Stomach (tissue), 4 donors: ENCODE results near the gene SMIM12.

Experiments
- EP300 ChIP-seq: sonication (generic); formaldehyde crosslinking; IDR thresholded peaks from one replicate; pipeline ENCODE4 v1.6.1; 2017; ENCODE audit warnings: antibody characterized with exemption
- POLR2A ChIP-seq, 4 donors: fragments of 450-650 bp; IDR thresholded peaks; one replicate each; pipeline ENCODE4 v1.6.1; 2016; ENCODE audit warnings: antibody characterized with exemption in 4 of 4, control low read depth in 2 of 4, mild to moderate bottlenecking in 1 of 4, moderate library complexity in 1 of 4
- POLR2AphosphoS5 ChIP-seq, 3 donors: sonication (generic); formaldehyde crosslinking; IDR thresholded peaks; one replicate each; pipeline ENCODE4 v1.6.1; 2016; ENCODE audit warnings: antibody characterized with exemption in 3 of 3
- TF ChIP-seq, protein P1 (sequence below), 7 experiments: fragments of 450-650 bp in 4 of 7; fragments of 200-600 bp in 3 of 7; sonication (generic) in 3 of 7; IDR thresholded peaks; one replicate each; pipeline ENCODE4 v1.5.1; 2016 to 2019; ENCODE audit warnings: antibody characterized with exemption in 7 of 7, control low read depth in 2 of 7, mild to moderate bottlenecking in 1 of 7

DNA sequence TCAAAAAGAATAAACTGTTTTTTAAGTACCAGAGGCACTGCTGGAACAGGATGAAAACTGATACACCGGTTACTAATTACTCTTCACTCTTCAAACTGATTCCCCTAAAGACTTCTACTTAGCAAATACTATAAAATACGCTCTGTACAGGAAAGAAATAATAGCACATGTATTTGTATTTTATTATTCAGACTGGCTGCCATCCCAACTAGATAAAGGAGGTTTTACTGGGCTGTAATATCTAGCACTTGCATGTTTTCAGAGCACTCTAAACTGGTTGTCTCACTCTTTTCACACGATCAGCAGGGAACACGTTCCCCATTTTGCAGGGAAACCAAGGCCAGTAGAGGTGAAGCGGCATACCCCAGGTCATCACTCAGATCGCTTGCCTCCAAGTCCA, 9.2 kb downstream of the SMIM12 start:
- TF ChIP-seq, protein P1, sequence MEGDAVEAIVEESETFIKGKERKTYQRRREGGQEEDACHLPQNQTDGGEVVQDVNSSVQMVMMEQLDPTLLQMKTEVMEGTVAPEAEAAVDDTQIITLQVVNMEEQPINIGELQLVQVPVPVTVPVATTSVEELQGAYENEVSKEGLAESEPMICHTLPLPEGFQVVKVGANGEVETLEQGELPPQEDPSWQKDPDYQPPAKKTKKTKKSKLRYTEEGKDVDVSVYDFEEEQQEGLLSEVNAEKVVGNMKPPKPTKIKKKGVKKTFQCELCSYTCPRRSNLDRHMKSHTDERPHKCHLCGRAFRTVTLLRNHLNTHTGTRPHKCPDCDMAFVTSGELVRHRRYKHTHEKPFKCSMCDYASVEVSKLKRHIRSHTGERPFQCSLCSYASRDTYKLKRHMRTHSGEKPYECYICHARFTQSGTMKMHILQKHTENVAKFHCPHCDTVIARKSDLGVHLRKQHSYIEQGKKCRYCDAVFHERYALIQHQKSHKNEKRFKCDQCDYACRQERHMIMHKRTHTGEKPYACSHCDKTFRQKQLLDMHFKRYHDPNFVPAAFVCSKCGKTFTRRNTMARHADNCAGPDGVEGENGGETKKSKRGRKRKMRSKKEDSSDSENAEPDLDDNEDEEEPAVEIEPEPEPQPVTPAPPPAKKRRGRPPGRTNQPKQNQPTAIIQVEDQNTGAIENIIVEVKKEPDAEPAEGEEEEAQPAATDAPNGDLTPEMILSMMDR (IDR thresholded peaks at IDR 0.05): no peak
- TF ChIP-seq EP300 (no peak), POLR2A (IDR thresholded peaks at IDR 0.05) (no peak), POLR2AphosphoS5 (IDR thresholded peaks at IDR 0.05) (no peak)
